Endothelial cell (in vitro differentiated cells): ENCODE data around the gene MOGAT2. TPM values are rescaled to one million over a fixed set of nuclear protein-coding genes. Genes with fewer than 3 reads are reported as not detected.

Experiments
- DNase-seq: peaks from one replicate; pipeline ENCODE4 v3.0.0; 2021; ENCODE audit warnings: low spot score
- H3K27ac Mint-ChIP-seq: one replicate; pipeline ENCODE4 v1.8.0; 2021; ENCODE audit warnings: mixed read lengths, inconsistent platforms; ENCODE audit not compliant: unreplicated experiment
- H3K27me3 Mint-ChIP-seq: one replicate; pipeline ENCODE4 v1.8.0; 2021; ENCODE audit warnings: mild to moderate bottlenecking, moderate library complexity, mixed read lengths, inconsistent platforms; ENCODE audit not compliant: unreplicated experiment
- H3K36me3 Mint-ChIP-seq: one replicate; pipeline ENCODE4 v1.8.0; 2021; ENCODE audit warnings: mild to moderate bottlenecking, low read depth, mixed read lengths, inconsistent platforms; ENCODE audit not compliant: unreplicated experiment
- H3K4me1 Mint-ChIP-seq: one replicate; pipeline ENCODE4 v1.8.0; 2021; ENCODE audit warnings: mild to moderate bottlenecking, mixed read lengths, inconsistent platforms; ENCODE audit not compliant: unreplicated experiment
- H3K4me3 Mint-ChIP-seq: one replicate; pipeline ENCODE4 v1.8.0; 2021; ENCODE audit warnings: mild to moderate bottlenecking, mixed read lengths, inconsistent platforms; ENCODE audit not compliant: unreplicated experiment
- H3K9me3 Mint-ChIP-seq: one replicate; pipeline ENCODE4 v1.8.0; 2021; ENCODE audit warnings: mixed read lengths, inconsistent platforms; ENCODE audit not compliant: unreplicated experiment
- total RNA-seq: library from RNA; stranded (reverse); fragmentation: NEBNext Ultra II Directional; extraction: Animal tissue kit (Norgen Biotek cat#: 25700); gene quantifications from one replicate; pipeline ENCODE4 v1.2.1, GENCODE V29; 2021; ENCODE audit not compliant: unreplicated experiment
- TF ChIP-seq, protein P1 (sequence below): fragments of 200-600 bp; sonication (generic); IDR thresholded peaks from one replicate; pipeline ENCODE4 v1.5.0; 2021; ENCODE audit warnings: antibody characterized with exemption; ENCODE audit not compliant: unreplicated experiment

Gene MOGAT2
- total RNA-seq, 1 donor from 2014 or later, result not detected

DNA sequence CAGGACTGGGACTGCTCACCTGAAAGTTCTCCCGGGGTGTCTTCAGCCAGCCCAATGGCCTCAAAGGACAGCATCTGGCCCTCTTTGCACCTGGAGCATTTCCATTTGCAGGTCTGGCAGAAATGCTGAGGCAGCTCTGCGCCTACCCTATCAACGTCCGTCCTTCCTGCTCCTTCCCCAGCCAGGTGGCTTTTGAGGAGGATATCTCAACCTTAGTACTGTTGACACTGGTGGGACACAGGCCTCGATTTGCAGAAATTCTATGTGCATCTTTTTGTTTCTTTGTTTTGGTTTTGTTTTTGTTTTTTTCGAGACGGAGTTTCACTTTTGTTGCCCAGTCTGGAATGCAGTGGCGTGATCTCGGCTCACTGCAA is 5.0 kb downstream of the MOGAT2 start:
- no peak for DNase-seq
- Mint-ChIP-seq H3K36me3 (no peaks in the 10 kb centered on the region), H3K27me3 (peaks cover 2% of the 10 kb centered on the region), H3K27ac (no peak overlapping the region), H3K9me3 (no peaks in the 10 kb centered on the region), H3K4me1 (peaks cover 7% of the 10 kb centered on the region), H3K4me3 (no peak overlapping the region)
- TF ChIP-seq, protein P1, sequence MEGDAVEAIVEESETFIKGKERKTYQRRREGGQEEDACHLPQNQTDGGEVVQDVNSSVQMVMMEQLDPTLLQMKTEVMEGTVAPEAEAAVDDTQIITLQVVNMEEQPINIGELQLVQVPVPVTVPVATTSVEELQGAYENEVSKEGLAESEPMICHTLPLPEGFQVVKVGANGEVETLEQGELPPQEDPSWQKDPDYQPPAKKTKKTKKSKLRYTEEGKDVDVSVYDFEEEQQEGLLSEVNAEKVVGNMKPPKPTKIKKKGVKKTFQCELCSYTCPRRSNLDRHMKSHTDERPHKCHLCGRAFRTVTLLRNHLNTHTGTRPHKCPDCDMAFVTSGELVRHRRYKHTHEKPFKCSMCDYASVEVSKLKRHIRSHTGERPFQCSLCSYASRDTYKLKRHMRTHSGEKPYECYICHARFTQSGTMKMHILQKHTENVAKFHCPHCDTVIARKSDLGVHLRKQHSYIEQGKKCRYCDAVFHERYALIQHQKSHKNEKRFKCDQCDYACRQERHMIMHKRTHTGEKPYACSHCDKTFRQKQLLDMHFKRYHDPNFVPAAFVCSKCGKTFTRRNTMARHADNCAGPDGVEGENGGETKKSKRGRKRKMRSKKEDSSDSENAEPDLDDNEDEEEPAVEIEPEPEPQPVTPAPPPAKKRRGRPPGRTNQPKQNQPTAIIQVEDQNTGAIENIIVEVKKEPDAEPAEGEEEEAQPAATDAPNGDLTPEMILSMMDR, result no peak

DNA sequence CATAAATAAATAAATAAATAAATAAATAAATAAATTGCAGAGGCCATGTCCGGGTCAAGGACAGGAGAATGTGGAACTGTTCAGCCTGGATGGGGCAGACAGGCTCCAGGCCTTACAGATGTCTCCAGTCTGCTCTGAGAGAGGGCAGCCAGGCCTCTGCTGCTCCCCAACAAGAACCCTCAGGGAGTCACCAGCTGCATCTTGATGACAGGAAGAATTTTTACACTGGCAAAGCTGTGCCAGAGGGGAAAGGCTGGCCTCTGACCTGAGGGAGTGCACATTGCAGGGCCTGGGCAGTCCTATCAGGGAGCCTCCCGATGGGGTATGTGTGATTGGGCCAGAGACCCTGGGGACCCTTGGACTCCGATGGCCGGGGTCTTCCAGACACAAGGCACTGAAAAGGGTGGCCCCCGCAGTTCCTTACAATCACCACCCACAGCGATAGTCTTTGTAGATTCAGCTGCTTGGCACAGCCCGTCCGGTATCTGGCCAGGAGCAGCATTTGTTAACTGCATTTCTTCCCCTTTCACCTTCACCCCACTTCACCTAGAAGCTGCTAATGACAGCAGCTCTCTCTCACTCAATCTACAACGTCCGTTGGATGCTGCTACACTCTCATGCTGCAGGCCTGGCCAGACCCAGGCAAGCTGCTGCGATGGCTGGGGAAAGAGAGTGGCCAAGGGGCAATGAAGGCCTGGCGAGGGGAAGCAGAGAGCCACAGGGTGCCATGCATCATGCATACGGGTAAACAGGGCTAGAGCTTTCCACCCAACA is 8.1 kb downstream of the MOGAT2 start:
- DNase-seq, result no peak
- peaks cover 7% of the 10 kb centered on the region for H3K4me1 Mint-ChIP-seq
- no peak overlapping the region for H3K4me3 Mint-ChIP-seq
- TF ChIP-seq, protein P1, result no peak
- peaks cover 2% of the 10 kb centered on the region for H3K27me3 Mint-ChIP-seq
- no peaks in the 10 kb centered on the region for H3K36me3 Mint-ChIP-seq
- no peaks in the 10 kb centered on the region for H3K9me3 Mint-ChIP-seq
- no peak overlapping the region for H3K27ac Mint-ChIP-seq

DNA sequence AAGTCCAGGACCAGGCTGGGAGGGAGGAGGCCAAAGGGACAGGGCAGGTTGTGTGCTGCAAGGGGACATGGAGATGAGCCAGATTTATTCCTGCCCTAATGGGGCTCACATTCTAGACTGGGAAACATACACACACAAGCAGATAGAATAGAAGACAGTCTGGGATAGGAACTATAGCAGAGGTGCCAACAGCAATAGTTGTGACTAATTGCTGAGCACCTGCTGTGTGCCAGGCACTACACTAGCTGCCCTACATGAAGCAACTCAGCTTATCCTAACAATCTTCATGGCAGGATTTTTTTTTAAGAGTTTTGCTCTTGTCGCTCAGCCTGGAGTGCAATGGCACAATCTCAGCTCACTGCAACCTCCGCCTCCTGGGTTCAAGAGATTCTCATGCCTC is 11.4 kb downstream of the MOGAT2 start:
- H3K4me3 Mint-ChIP-seq, result no peak overlapping the region
- H3K27me3 Mint-ChIP-seq, result peaks cover 5% of the 10 kb centered on the region
- H3K27ac Mint-ChIP-seq, result no peak overlapping the region
- H3K9me3 Mint-ChIP-seq, result no peaks in the 10 kb centered on the region
- H3K36me3 Mint-ChIP-seq, result peaks cover 4% of the 10 kb centered on the region
- H3K4me1 Mint-ChIP-seq, result no peaks in the 10 kb centered on the region
- TF ChIP-seq, protein P1, result no peak
- DNase-seq, result no peak

DNA sequence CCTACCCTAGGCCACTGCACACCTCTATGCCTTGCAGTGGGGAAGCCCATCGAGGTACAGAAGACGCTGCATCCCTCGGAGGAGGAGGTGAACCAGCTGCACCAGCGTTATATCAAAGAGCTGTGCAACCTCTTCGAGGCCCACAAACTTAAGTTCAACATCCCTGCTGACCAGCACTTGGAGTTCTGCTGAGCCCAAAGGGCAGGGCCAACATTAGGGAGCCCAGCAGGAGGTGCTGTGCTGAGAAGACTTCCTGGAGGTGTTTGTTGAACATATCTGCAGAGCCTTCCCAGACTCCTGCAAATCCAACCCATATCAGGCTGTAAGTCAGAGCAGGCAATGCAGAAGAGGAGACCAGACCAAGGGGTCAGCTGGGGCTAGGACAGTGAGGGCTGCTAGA is 13.5 kb downstream of the MOGAT2 start:
- Mint-ChIP-seq H3K4me3 (no peak overlapping the region), H3K27ac (no peak overlapping the region), H3K36me3 (peaks cover 4% of the 10 kb centered on the region), H3K9me3 (no peaks in the 10 kb centered on the region), H3K4me1 (no peaks in the 10 kb centered on the region), H3K27me3 (peaks cover 5% of the 10 kb centered on the region)
- DNase-seq, result no peak
- TF ChIP-seq, protein P1, result no peak

DNA sequence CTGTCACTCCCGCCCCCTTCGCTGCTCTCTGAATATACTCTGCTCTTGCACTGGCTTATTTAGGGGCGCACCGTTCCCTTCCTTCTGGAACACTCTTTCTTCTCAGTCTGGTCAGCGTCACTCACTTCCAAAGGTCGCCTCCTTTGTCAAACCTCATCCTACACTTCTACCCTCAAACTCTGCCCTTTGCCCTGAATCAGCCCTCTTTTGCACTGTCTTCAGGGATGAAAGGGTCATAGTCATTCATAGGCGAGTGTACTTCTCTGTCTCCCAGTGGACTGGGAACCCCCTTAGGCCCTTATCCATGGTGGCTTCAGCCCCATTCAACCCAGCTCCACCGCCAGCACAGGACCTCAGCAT is 15.4 kb downstream of the MOGAT2 start:
- H3K27ac Mint-ChIP-seq, result no peak overlapping the region
- no peak overlapping the region for H3K4me3 Mint-ChIP-seq
- H3K27me3 Mint-ChIP-seq, result peaks cover 5% of the 10 kb centered on the region
- no peaks in the 10 kb centered on the region for H3K4me1 Mint-ChIP-seq
- DNase-seq, result no peak
- TF ChIP-seq, protein P1, result no peak
- H3K36me3 Mint-ChIP-seq, result peaks cover 4% of the 10 kb centered on the region
- no peaks in the 10 kb centered on the region for H3K9me3 Mint-ChIP-seq
